GM23248 (cell line): ENCODE data around the gene OR5W2.
"Not testable (repeated sequence)": the region's sequence is repeated elsewhere in the genome, so short reads cannot be mapped to it uniquely, and the experiment has no call there.

Experiments used
- EZH2 ChIP-seq: fragments of 200-600 bp; sonication (generic); IDR thresholded peaks from 2 replicates; pipeline ENCODE4 v1.6.1; 2018; ENCODE audit warnings: antibody characterized with exemption, mild to moderate bottlenecking; ENCODE audit not compliant: insufficient read depth, poor library complexity, severe bottlenecking
- EZH2phosphoT487 ChIP-seq: fragments of 200-600 bp; sonication (generic); IDR thresholded peaks from 2 replicates; pipeline ENCODE4 v1.6.1; 2018; ENCODE audit warnings: antibody characterized with exemption, moderate library complexity, mild to moderate bottlenecking, low read depth; ENCODE audit not compliant: insufficient read depth

DNA sequence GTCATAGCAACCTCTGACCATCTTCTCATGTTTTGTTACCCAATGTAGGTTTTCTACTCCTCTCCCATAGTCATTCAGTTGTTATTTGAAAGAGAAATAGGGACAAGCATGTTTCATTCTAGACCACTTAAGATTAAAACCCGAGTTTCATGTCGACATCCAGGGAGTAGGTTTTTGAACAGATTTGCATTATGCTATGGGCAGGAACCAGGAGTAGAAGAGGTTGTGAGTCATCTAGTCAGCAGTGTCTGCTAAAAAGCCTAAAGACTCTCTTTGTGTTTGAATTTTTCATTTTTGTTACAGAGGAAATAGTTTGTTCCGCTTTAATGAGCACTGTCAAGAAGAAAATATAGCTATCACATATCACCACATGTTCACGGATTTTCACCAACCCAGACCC is 29.4 kb downstream of the OR5W2 start:
- not testable (repeated sequence) for TF ChIP-seq EZH2, EZH2phosphoT487
